GM12878 (cell line): ENCODE results near the gene KLHL24. TPM values are rescaled to one million over a fixed set of nuclear protein-coding genes. Genes with fewer than 3 reads are reported as not detected.
A peak's percentile ranks its signal among the peaks of the same experiment; 100 is the strongest.

ENCODE experiments used
- ATAC-seq: fragments of 200-7000 bp; cut with Tn5 transposase; 3 replicates; pipeline ENCODE4 v1.9.1; 2020; ENCODE audit warnings: mild to moderate bottlenecking, moderate library complexity
- BruUV-seq: library from RNA; stranded (reverse); fragments of 400-500 nt; replicated peaks from 2 replicates; lab custom pipeline; 2021; lab: Mats Ljungman, UMichigan
- CTCF ChIA-PET: fragments of 300-600 bp; sonication (Branson Sonifier 250); formaldehyde crosslinking; extraction: SDS; loops from one replicate; lab custom pipeline; 2021; ENCODE audit warnings: inconsistent platforms; lab: Yijun Ruan, JAX
- POLR2A ChIA-PET: fragments of 350-600 bp; formaldehyde crosslinking; extraction: SDS; loops from one replicate; lab custom pipeline; 2021; ENCODE audit warnings: inconsistent platforms; lab: Charles Lee
- RAD21 ChIA-PET: fragments of 300-600 bp; sonication (Branson Sonifier 250); formaldehyde crosslinking; loops from one replicate; lab custom pipeline; 2023; ENCODE audit warnings: antibody characterized with exemption; ENCODE audit not compliant: unreplicated experiment; lab: Charles Lee
- SMC1A ChIA-PET: fragments of 300-600 bp; sonication (Branson Sonifier 250); formaldehyde crosslinking; loops from one replicate; lab custom pipeline; 2023; ENCODE audit not compliant: unreplicated experiment, uncharacterized antibody; lab: Charles Lee
- DNase-seq: peaks from one replicate; pipeline ENCODE4 v3.0.0-alpha.2; 2011; ENCODE audit warnings: low read depth, low spot score
- FAIRE-seq: peaks from 3 replicates; lab custom pipeline; 2011; peaks lifted over from hg19 to GRCh38; lab: Jason Lieb, UNC
- H2AFZ ChIP-seq: 2 replicates; pipeline ENCODE4 v1.6.0; 2011; ENCODE audit warnings: low read depth, low read length, control low read depth; ENCODE audit not compliant: control insufficient read depth
- H3K27ac ChIP-seq: 2 replicates; pipeline ENCODE4 v1.5.1; 2011; ENCODE audit warnings: control low read depth; ENCODE audit not compliant: control insufficient read depth, insufficient read depth
- H3K27me3 ChIP-seq, 2 experiments: replicated peaks in 1 of 2; 2 replicates each; pipeline versions ENCODE4 v1.6.0 to v1.6.1; 2011; ENCODE audit warnings: low read length in 1 of 2; ENCODE audit not compliant: control insufficient read depth in 2 of 2, insufficient read depth in 2 of 2
- H3K36me3 ChIP-seq, 2 experiments: 2 replicates each; pipeline ENCODE4 v1.5.1; 2011; ENCODE audit warnings: low read length in 1 of 2; ENCODE audit not compliant: control insufficient read depth in 2 of 2, insufficient read depth in 2 of 2
- H3K4me1 ChIP-seq: 2 replicates; pipeline ENCODE4 v1.6.1; 2011; ENCODE audit warnings: mild to moderate bottlenecking, low read length, moderate library complexity, mixed read lengths; ENCODE audit not compliant: control insufficient read depth, insufficient read depth
- H3K4me2 ChIP-seq: 2 replicates; pipeline ENCODE4 v1.6.0; 2011; ENCODE audit warnings: control low read depth; ENCODE audit not compliant: control insufficient read depth, insufficient read depth
- H3K4me3 ChIP-seq: fragments of 200-600 bp; sonication (generic); 2 replicates; pipeline ENCODE4 v1.5.1; 2016
- H3K79me2 ChIP-seq: 2 replicates; pipeline ENCODE4 v1.6.0; 2011; ENCODE audit warnings: low read length; ENCODE audit not compliant: control insufficient read depth, insufficient read depth
- H3K9ac ChIP-seq: 2 replicates; pipeline ENCODE4 v1.8.0; 2011; ENCODE audit warnings: low read length, control low read depth, mixed read lengths; ENCODE audit not compliant: control insufficient read depth, insufficient read depth
- H3K9me3 ChIP-seq: replicated peaks from 3 replicates; pipeline ENCODE4 v1.5.1; 2011; ENCODE audit warnings: mild to moderate bottlenecking, low read length; ENCODE audit not compliant: control insufficient read depth, insufficient read depth
- H4K20me1 ChIP-seq: 2 replicates; pipeline ENCODE4 v1.6.0; 2011; ENCODE audit not compliant: control insufficient read depth, insufficient read depth
- ASH2L ChIP-seq: fragments of 300-600, 200-600 bp; sonication (generic); IDR thresholded peaks from 2 replicates; pipeline ENCODE4 v1.6.1; 2017; ENCODE audit warnings: low read depth, mild to moderate bottlenecking, borderline replicate concordance
- CHD1 ChIP-seq: IDR thresholded peaks from 2 replicates; pipeline ENCODE4 v1.6.1; 2012; ENCODE audit warnings: low read depth, low read length, improper control_type of control experiment
- CHD2 ChIP-seq: IDR thresholded peaks from 2 replicates; pipeline ENCODE4 v1.6.1; 2011; ENCODE audit warnings: low read depth, low read length, improper control_type of control experiment, borderline replicate concordance
- CREM ChIP-seq: IDR thresholded peaks from 2 replicates; pipeline ENCODE4 v1.6.1; 2014; ENCODE audit warnings: antibody characterized with exemption, low read depth
- EED ChIP-seq: sonication (generic); IDR thresholded peaks from 2 replicates; pipeline ENCODE4 v1.6.1; 2016; ENCODE audit warnings: antibody characterized with exemption, low read depth
- IKZF1 ChIP-seq: fragments of 450-650 bp; conservative IDR thresholded peaks from 2 replicates; pipeline ENCODE4 v1.6.1; 2017; ENCODE audit warnings: antibody characterized with exemption, mild to moderate bottlenecking
- IKZF2 ChIP-seq, 2 experiments: fragments of 450-650 bp; IDR thresholded peaks; 2 replicates each; pipeline ENCODE4 v1.6.1; 2017; ENCODE audit warnings: mild to moderate bottlenecking in 2 of 2, moderate library complexity in 2 of 2
- JUNB ChIP-seq: IDR thresholded peaks from 2 replicates; pipeline ENCODE4 v1.6.1; 2016; ENCODE audit warnings: antibody characterized with exemption, mild to moderate bottlenecking
- RAD51 ChIP-seq: fragments of 450-650 bp; IDR thresholded peaks from 2 replicates; pipeline ENCODE4 v1.6.1; 2016; ENCODE audit warnings: moderate library complexity, mild to moderate bottlenecking, inconsistent platforms
- RELA ChIP-seq: fragments of 450-650 bp; IDR thresholded peaks from 2 replicates; pipeline ENCODE4 v1.8.0; 2014; ENCODE audit warnings: borderline replicate concordance; ENCODE audit not compliant: partially characterized antibody
- RUNX3 ChIP-seq: IDR thresholded peaks from 2 replicates; pipeline ENCODE4 v1.6.1; 2012; ENCODE audit warnings: low read length, inconsistent platforms
- WRNIP1 ChIP-seq: IDR thresholded peaks from 2 replicates; pipeline ENCODE4 v1.6.1; 2011; ENCODE audit warnings: low read depth, low read length, improper control_type of control experiment, borderline replicate concordance
- YBX1 ChIP-seq: fragments of 450-650 bp; IDR thresholded peaks from 2 replicates; pipeline ENCODE4 v1.6.1; 2016; ENCODE audit warnings: antibody characterized with exemption
- YY1 ChIP-seq: IDR thresholded peaks from 2 replicates; pipeline ENCODE4 v1.6.1; 2011; ENCODE audit warnings: low read depth, mild to moderate bottlenecking, low read length
- ZNF622 ChIP-seq: fragments of 450-650 bp; IDR thresholded peaks from 2 replicates; pipeline ENCODE4 v1.6.1; 2017; ENCODE audit warnings: mild to moderate bottlenecking, inconsistent platforms
- WGBS: methylation state at CpG from one replicate; pipeline ENCODE4 v1.1.6; 2016; ENCODE audit warnings: low lambda C conversion rate; ENCODE audit not compliant: insufficient replicate concordance, insufficient coverage; ENCODE audit errors: missing lambda C conversion rate; 5-methylcytosine and 5-hydroxymethylcytosine counted together
- in situ Hi-C: fragments of 300-500 bp; cut with MboI; formaldehyde crosslinking; loops from 9 replicates; pipeline ENCODE4 v1.14.3; 2018; ENCODE audit warnings: mixed read lengths
- intact Hi-C: fragments of 100-400 bp; cut with micrococcal nuclease; formaldehyde crosslinking; loops from one replicate; pipeline ENCODE4 v1.14.2; 2022; ENCODE audit not compliant: unreplicated experiment
- polyA plus RNA-seq, 11 experiments: library from polyadenylated mRNA; depleted of rRNA in 4 of 11; unstranded in 6 of 11; stranded (reverse) in 5 of 11; fragments of >200 nt; fragmentation: Nextera tagmentation in 4 of 11; fragmentation: Illumina TruSeq in 1 of 11; extraction: Ambion mirVana in 4 of 11; extraction: Trizol in 1 of 11; gene quantifications; 1 replicate in 1 of 11; 2 replicates in 10 of 11; pipeline versions ENCODE4 v1.2.1 to v1.2.3, GENCODE V29; 2011 to 2016; ENCODE audit warnings: inconsistent platforms in 2 of 11, missing spikeins in 2 of 11, low read depth in 1 of 11
- total RNA-seq, 4 experiments: library from RNA; depleted of rRNA in 3 of 4; stranded (reverse); fragments of >200 nt in 3 of 4; fragmentation: Illumina TruSeq in 1 of 4; extraction: Trizol in 1 of 4; gene quantifications; 2 replicates each; pipeline versions ENCODE4 v1.2.1 to v1.2.3, GENCODE V29; 2013 to 2021
- TF ChIP-seq, protein P1 (sequence below): IDR thresholded peaks from 2 replicates; pipeline ENCODE4 v1.6.1; 2011; ENCODE audit warnings: low read depth, mild to moderate bottlenecking, low read length, moderate library complexity, borderline replicate concordance; ENCODE audit errors: extremely low read depth
- TF ChIP-seq, protein P2 (sequence below): fragments of 450-650 bp; IDR thresholded peaks from 2 replicates; pipeline ENCODE4 v1.6.1; 2017; ENCODE audit warnings: low read depth, mild to moderate bottlenecking, moderate library complexity
- TF ChIP-seq, protein P3 (sequence below): fragments of 450-650 bp; IDR thresholded peaks from 2 replicates; pipeline ENCODE4 v1.6.1; 2017; ENCODE audit warnings: mild to moderate bottlenecking
- TF ChIP-seq, protein P4 (sequence below): IDR thresholded peaks from 2 replicates; pipeline ENCODE4 v1.6.1; 2011; ENCODE audit warnings: mild to moderate bottlenecking, low read depth, low read length, moderate library complexity; ENCODE audit not compliant: insufficient replicate concordance

The KLHL24 gene
- total and polyA plus RNA-seq, 10 of the 15 experiments (the other 5 are each of a cell fraction or from before 2014, with no cell fraction given), result 0.91 to 24.3 (median 5.3) TPM

DNA sequence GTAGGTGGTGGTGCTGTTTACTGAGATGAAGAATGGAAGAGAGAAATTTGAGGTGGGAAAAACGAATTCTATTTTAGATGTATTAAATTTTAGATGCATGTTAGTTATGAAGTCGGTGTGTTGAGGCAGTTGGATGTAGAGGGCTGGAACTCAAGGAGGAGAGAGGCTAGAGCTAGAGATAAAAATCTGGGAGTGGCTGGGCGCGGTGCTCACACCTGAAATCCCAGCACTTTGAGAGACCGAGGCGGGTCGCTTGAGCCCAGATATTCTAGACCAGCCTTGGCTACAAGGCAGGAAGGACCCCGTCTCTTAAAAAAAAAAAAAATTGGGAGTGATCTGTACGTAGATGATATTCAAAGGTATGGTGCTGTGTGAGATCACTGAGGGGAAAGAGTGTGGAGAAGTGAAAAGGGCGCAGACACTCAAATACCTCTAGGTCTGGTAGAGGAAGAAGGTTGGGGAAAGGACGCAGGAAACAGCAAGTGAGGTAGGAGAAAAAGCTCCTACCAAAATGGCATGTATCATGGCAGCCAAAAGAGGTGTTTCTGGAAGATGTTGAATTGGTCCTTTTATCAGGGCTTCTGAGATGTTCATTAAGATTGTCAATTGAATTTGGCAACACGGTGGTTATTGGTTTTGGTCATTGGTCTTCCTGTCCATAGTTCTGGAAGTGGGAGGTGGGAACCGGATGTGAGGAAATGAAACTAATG, 64.0 kb downstream of the KLHL24 start:
- ATAC-seq (peak; percentile 15), DNase-seq (no peak), FAIRE-seq (no peak)
- Histone ChIP-seq H3K79me2 (peaks cover 64% of the 10 kb centered on the region), H3K9me3 (no peaks in the 10 kb centered on the region), H2AFZ (no peak overlapping the region), H3K4me3 (peak overlapping the region; percentile 99), H3K27me3 (no peaks in the 10 kb centered on the region), H3K4me2 (peak overlapping the region; percentile 88), H3K27ac (peak overlapping the region; percentile 91), H3K36me3 (peaks cover 0 to 4% of the 10 kb centered on the region in 2 experiments; a peak in 1 of 4 replicates), H3K9ac (peak overlapping the region; percentile 93), H4K20me1 (no peaks in the 10 kb centered on the region; the same call in 1 of the 2 replicates), H3K4me1 (no peaks in the 10 kb centered on the region)
- ChIA-PET SMC1A (interaction anchor here (0.7 to 1.2 kb wide), 7 partner anchors 58 to 217 kb away, joined by 3 to 4 read pairs (median 3); partner anchors contain the start of gene KLHL24), POLR2A (interaction anchor here (1.3 to 4.5 kb wide), 2 partner anchors 62 to 150 kb away, joined by 3 to 28 read pairs; partner anchors contain the start of gene KLHL24), CTCF (interaction anchor here (1.0 to 1.4 kb wide), 2 partner anchors 68 to 139 kb away, joined by 3 read pairs; no protein-coding TSS in a partner anchor), RAD21 (interaction anchor here (1.0 to 1.2 kb wide), 4 partner anchors 63 to 115 kb away, joined by 3 to 4 read pairs (median 3); partner anchors contain the start of gene KLHL24)
- in situ Hi-C loops (no loop called here), intact Hi-C loops (loop anchor here (2.0 to 5.0 kb wide), 3 partner anchors 63 to 147 kb away; no protein-coding TSS in a partner anchor)
- BruUV-seq, result TSS peak; percentile 69
- 31% methylated on average over 13 of the region's 13 CpGs for WGBS
- TF ChIP-seq WRNIP1 (0 out of 2 replicates have a peak, but pooled peaks have one; percentile 71), ZNF622 (no peak), EED (0 out of 2 replicates have a peak, but pooled peaks have one; percentile 37), JUNB (no peak), RUNX3 (0 out of 2 replicates have a peak, but pooled peaks have one; percentile 23), IKZF2 (IDR thresholded peaks at IDR 0.05) (peak; percentile 38 to 53; a peak in 3 of 4 replicates), CREM (0 out of 2 replicates have a peak, but pooled peaks have one; percentile 19), YY1 (peak; percentile 45; the same call in 1 of the 2 replicates), RELA (no peak), YBX1 (no peak), CHD1 (no peak), RAD51 (no peak), IKZF1 (peak; percentile 40; the same call in 1 of the 2 replicates), ASH2L (no peak), CHD2 (no peak)
- TF ChIP-seq, protein P1, sequence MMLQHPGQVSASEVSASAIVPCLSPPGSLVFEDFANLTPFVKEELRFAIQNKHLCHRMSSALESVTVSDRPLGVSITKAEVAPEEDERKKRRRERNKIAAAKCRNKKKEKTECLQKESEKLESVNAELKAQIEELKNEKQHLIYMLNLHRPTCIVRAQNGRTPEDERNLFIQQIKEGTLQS, result no peak
- TF ChIP-seq, protein P2, sequence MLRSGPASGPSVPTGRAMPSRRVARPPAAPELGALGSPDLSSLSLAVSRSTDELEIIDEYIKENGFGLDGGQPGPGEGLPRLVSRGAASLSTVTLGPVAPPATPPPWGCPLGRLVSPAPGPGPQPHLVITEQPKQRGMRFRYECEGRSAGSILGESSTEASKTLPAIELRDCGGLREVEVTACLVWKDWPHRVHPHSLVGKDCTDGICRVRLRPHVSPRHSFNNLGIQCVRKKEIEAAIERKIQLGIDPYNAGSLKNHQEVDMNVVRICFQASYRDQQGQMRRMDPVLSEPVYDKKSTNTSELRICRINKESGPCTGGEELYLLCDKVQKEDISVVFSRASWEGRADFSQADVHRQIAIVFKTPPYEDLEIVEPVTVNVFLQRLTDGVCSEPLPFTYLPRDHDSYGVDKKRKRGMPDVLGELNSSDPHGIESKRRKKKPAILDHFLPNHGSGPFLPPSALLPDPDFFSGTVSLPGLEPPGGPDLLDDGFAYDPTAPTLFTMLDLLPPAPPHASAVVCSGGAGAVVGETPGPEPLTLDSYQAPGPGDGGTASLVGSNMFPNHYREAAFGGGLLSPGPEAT, result 0 out of 2 replicates have a peak, but pooled peaks have one; percentile 23
- TF ChIP-seq, protein P3, sequence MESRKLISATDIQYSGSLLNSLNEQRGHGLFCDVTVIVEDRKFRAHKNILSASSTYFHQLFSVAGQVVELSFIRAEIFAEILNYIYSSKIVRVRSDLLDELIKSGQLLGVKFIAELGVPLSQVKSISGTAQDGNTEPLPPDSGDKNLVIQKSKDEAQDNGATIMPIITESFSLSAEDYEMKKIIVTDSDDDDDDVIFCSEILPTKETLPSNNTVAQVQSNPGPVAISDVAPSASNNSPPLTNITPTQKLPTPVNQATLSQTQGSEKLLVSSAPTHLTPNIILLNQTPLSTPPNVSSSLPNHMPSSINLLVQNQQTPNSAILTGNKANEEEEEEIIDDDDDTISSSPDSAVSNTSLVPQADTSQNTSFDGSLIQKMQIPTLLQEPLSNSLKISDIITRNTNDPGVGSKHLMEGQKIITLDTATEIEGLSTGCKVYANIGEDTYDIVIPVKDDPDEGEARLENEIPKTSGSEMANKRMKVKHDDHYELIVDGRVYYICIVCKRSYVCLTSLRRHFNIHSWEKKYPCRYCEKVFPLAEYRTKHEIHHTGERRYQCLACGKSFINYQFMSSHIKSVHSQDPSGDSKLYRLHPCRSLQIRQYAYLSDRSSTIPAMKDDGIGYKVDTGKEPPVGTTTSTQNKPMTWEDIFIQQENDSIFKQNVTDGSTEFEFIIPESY, result no peak
- TF ChIP-seq, protein P4, sequence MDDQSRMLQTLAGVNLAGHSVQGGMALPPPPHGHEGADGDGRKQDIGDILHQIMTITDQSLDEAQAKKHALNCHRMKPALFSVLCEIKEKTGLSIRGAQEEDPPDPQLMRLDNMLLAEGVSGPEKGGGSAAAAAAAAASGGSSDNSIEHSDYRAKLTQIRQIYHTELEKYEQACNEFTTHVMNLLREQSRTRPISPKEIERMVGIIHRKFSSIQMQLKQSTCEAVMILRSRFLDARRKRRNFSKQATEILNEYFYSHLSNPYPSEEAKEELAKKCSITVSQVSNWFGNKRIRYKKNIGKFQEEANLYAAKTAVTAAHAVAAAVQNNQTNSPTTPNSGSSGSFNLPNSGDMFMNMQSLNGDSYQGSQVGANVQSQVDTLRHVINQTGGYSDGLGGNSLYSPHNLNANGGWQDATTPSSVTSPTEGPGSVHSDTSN, result no peak
